ENCODE data around the gene BOC.

BOC gene

DNA sequence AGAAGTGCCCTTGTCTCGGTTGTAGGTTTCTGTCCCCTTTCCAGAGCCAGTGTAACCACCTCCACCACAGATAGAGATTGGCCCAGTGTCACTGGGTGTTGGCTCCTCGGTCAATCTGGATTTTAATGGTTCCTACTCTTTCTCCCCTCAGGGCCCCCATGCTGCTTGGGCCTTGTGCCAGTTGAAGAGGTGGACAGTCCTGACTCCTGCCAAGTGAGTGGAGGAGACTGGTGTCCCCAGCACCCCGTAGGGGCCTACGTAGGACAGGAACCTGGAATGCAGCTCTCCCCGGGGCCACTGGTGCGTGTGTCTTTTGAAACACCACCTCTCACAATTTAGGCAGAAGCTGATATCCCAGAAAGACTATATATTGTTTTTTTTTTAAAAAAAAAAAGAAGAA, 75.2 kb downstream of the BOC start:
- DNase-seq (ENCODE audit: low spot score), result no peak

DNA sequence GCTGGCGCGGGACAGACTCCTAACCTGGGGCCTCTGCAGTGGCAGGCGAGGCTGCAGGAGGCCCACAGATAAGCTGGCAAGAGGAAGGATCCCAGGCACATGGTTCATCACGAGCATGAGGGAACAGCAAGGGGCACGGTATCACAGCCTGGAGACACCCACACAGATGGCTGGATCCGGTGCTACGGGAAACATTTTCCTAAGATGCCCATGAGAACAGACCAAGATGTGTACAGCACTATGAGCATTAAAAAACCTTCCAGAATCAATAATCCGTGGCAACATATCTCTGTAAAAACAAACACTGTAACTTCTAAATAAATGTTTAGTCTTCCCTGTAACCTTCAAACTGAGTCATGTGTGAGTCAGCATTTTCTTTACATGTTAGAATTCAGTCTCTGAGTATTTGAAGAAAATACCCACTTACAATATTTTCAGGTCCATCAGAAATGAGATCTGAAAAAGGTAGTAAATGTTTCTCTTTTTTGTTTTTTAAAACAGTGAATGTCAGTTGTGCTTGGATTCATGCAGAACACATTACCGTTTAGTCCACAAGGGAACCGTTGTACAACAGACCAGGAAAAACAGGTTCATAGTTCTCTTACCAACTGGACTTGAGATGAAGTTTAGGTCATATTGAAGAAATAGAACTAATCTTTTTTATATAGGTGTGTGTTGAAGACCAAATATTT, 75.9 kb downstream of the BOC start:
- peak; percentile 70 for DNase-seq (ENCODE audit: low spot score)

DNA sequence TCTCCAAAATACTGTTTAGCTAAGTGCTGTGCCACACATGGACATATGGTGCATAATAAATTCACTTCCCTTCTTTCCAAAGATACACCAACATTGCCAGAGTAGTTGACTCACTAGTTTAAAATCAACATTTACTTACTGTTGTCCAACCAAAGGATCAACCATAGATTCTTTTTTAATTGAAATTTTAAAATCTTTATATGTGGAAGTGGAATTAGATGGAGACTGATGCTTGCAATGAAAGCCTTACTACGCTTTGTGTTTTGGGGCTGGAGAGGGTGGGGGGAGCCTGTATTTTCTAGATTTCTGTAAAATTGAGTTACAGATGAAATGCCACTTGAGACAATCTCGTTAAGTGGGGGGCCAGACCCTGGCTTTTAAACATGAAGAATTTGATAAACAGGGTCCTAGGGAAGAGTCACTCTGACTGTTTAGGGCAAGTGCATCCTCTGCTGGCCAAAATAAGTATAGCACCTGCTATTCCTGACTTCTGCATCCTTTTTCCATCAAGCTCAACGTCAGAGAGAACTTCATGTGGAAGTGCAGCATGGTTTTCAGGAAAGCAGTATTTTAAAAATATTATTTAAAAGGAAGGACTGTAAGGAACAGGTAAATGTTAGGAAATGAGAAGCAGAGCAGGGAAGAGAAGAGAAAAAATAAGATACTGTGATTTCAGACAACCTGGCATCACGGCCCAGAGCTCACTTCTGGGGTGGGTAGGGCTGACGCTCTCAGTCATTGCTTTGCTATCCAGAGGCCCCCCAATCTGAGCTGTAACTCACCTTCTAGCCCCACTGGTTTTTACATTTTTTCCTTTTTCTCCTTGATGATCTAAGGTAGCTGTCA, 76.7 kb downstream of the BOC start:
- DNase-seq (ENCODE audit: low spot score), result peak; percentile 66

DNA sequence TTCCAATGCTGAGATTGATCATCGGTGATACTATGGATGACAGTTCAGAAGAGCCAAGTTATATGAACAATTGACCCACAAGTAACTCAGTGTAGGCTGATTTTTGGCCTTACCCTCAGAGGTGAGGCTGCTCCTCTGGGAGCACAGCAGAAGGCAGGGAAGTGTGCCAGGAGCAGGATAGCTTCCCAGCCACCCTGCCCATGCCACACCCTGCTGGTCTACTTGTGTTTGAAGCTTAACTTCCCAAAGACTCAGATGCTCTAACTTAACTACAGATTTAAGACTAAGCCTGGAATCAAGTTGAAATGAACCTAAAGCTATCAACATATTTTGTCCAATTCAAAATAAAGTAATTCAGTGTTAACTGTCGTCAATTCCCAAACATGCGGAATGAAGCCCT, 77.5 kb downstream of the BOC start:
- no peak for DNase-seq (ENCODE audit: low spot score)

DNA sequence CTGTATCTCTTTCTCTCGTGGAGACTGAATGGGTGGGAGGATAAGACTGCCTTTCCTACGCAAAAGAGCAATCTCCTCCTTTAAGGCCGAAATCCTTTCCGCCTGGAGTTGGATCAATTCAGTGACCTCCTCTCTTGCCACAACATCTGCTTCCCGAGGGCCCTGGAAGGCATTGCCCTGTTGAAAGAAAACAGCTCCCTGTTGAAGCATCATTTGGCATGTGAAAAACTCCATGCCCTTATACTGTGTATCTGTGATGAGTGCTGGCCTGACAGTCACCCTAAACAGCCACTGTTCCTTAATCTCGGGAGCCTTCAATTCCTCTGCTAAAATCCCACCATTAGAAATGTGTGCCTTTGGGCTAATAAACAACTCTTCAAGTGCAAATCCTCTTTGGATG, 80.2 kb downstream of the BOC start:
- DNase-seq (ENCODE audit: low spot score), result no peak

DNA sequence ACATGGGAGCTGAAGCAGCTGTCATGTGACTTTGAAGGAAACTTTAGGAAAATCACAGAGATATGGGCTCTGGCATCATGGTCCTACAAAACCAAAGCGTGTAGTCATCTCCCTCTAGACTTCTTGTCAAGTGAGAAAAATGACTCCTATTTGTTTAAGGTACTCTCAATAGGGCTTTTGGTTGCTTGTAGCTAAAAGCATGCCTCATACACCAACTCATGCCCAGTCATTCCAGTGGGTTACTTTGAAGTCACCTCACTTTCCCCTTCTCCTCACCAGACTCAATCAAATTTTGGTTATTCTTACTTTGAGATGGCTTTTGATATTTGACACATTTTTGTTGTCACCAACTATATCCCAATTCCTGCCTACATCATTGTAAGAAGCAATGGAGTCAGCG, 81.6 kb downstream of the BOC start:
- DNase-seq (ENCODE audit: low spot score), result no peak

DNA sequence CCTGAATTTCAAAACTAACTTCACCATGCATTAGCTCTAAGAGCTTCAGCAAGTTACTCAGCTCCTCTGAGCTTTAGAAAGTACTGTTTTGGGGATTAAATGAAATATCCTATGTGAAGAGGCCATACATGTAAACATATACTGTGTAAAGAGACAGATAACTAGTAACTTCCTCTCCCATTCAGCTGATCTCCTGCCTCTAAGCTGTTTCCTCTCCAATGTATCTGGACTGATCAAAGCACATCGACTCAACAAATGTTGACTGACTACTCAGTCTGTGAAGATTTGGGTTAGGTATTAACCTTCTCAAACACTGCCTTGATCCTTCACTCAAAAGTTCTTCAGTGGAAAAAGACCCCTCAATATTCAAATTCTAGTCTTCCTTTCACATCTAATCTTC, 82.0 kb downstream of the BOC start:
- no peak for DNase-seq (ENCODE audit: low spot score)

DNA sequence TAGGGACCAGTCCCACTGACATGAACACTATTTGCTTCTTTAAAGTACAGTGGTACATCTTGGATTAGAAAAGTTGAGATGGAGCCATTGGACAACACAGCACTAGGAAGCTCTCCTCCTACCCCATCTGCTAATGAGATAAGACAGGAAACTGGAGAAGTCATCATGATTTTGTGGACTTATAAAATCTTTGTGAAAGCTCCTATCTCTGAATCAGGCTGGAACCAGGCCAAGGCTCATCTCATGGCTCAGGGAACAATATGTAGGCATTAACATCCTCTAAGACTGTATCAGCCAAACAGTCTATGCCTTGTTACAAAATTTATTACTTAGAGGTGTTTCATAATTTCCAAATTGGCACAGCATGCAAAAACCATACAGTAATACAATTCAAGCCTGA, 84.1 kb downstream of the BOC start:
- no peak for DNase-seq (ENCODE audit: low spot score)

DNA sequence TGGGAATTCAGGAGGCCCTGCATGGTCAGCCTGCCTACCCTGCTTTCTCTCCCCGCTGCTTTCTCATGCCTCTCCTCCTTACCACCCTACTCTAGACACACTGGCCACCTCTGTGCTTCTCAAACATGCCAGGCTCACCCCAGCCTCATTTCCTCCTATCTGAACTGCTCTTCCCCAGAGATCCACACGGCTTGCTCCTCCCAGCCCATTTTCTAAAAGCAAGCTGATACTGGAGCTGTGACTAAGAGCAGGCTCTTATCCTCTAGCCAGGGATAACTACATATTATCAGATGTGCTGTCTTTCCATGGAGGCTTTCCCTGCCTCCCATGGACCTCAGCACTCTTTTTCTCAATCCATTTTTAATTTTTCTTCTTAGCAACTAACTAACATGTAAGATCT, 85.9 kb downstream of the BOC start:
- no peak for DNase-seq (ENCODE audit: low spot score)

DNA sequence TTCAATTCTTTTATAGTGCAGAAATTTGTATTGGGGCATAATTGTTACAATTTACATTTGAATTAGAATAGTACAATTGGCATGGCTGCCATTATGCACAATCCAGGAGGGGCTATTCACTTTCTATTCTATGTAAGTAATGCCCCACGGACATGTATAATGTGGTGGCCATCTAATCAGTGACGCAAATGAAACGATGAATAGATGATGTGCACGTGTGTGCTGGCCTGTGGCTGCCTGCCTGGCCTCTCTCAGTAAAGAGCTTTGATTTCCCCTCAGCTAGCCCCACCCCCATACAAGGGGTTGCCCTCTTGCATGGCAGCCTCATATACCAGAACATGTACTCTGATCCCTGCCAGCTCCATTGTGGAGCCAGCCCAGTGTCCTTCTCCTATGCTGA, 86.5 kb downstream of the BOC start:
- no peak for DNase-seq (ENCODE audit: low spot score)

DNA sequence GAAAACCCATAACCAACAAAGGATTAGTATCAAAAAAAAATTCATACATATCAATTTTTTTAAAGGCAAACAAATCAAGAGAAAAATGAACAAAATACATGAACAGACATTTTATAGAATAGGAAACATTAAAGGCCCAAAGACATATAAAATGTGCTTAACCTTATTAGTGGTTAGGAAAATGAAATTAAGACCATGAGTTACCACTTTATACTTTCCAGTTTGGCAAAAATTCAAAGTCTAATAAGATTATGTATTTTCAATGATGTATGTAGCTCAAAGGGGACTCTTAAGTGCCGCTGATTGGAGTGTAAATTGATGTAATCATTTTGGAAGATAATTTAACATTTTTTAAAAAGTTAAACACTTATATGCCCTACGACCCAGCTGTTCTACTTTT, 89.2 kb downstream of the BOC start:
- DNase-seq (ENCODE audit: low spot score), result no peak

DNA sequence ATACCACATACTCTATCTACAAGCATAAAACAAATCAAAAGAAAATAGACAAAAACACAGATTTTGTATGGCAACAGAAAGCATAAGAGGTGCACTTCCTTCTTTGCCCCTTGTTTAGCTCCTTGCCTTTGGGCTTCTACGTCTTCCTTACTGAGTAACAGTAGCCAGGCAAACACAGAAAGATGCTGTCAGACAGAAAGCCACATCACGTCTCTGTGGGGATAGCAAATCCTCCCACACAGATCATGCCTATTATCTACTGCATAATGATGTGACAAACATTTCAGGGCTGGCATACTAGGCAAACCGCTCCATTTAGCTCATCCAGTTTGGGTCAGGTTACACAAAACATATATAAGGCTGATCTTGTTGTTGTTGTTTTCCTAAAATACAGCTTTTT, 92.7 kb downstream of the BOC start:
- no peak for DNase-seq (ENCODE audit: low spot score)

DNA sequence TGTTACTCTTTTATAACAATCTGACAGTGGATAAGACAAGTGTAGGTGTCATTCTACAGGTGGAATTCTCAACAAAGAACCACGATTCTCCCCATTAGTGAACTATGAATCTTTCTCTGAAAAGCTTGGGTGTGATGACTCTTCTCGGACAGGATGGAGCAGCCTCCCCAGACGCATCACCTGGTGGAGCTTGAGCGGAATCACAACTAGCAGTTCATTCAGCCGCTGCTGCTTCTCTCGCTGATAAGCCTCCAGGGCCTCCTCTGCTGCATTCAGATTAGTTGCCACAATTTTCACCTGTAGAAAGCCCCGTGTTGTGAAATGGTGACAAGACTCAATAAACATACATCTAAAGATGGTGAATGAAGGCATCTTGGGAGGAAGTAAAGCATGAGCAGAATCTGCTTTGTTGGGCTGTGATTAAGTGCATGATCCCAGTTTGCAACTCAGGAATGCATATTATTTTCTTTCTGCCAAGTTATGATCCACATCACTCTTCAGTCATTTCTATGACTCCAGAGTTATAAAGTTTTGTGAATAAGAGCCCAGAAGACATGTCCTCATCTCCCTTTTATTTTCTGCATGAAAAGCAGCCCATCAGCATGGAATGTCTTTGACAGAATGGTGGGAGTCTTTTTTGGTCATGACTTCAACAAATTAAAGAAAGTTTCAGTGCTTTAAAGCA, 93.6 kb downstream of the BOC start:
- no peak for DNase-seq (ENCODE audit: low spot score)

DNA sequence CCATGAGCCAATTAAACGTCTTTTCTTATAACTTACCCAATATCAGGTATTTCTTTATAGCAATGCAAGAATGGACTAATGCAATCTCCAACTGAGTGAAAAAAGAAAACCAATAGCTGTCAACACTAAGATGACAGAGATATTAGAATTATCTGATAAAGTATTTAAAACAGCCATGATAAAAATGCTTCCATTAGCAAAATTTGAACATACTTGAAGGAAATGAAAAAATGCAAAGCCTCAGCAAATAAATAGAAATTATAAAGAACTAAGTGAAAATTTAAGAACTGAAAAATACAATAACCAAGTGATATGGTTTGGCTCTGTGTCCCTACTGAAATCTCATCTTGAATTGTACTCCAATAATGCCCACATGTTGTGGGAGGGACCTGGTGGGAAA, 99.6 kb downstream of the BOC start:
- no peak for DNase-seq (ENCODE audit: low spot score)

DNA sequence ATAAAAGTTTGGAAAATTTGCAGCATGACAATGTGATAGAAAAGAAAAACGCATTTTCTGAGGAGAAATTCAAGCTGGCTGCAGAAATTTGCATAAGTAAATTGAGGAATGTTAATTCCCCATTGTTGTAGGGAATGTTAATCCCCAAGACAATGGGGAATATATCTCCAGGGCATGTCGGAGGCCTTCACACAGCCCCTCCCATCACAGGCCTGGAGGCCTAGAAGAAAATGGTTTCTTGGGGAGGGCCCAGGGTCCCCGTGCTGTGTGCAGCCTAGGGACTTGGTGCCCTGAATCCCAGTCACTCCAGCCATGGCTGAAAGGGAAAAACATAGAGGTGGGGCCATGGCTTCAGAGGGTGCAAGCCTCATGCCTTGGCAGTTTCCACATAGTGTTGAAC, 101.1 kb downstream of the BOC start:
- no peak for DNase-seq (ENCODE audit: low spot score)

DNA sequence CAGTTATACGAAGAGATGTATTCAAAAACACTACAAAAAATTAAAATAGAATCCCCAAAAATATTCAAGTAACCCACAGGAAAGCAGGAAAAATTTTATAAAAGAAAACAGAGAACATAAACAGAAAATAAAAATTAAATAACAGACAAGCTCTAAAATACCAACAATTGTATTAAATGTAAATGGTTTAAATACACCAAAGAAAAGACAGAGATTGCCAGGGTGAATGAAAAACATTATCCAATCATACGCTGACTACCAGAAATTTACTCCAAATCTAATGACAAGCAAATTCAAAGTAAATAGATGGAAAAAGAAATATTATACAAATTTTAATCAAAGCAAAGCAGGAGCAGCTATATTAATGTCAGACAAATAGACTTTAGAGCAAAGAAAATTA, 103.6 kb downstream of the BOC start:
- no peak for DNase-seq (ENCODE audit: low spot score)

DNA sequence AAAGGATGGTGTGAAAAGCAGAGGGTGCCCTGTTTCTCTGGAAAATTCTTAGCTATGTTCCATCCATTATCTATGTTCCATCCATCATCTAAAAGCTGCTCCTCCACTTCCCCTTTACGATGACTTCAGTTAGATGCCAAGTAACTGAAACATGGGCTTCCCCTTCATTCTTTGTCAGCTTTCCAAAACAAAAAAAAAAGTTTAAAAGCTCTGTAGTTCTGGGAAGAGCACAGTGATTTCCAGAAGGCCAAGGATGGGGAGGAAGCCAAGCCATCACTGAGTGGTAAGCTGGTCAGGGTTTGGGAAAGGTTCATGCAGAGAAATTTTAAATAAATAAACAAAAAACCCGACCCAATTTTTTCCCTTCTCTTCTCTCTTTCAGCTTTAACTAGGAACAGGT, 118.4 kb downstream of the BOC start:
- DNase-seq (ENCODE audit: low spot score), result no peak

DNA sequence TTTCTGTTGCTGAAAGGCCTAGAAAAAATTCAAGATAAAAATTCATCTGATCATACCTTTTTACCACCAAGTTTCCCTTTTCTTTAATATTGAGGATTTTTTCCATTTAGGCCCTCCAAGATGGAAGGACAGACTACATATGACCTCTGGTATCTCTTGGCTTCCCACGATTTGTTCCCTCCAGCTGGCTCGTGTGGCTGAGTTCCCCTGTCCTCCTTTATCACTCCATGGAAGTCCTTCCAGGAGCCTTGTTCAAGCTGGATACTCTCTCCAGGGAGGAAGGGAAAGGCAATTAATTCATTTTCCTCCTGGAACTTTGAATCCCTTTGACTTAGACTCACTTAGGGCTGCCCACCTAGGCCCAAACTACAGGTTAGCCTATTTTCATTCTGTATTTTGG, 119.4 kb downstream of the BOC start:
- no peak for DNase-seq (ENCODE audit: low spot score)

DNA sequence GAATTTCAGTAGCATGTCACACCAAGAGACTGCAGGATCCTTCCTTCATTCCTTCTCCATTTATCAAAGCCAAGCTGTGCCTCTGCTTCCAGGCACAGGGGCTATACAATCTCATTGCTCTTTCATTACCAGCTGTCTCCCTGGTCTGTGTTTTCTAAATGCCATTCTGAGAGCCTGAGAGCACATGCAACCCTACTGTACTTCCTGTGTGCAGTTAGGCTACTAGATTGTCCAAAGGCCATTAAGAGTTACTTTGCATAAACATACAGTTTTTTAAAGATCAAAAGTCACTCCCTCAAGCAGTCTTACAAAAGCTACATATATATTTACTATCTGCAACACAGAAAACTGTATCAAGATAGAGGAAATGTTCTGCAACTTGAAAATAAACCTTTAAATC, 119.8 kb downstream of the BOC start:
- no peak for DNase-seq (ENCODE audit: low spot score)
